Measurements from ENCODE around the gene MOK. TPM values are rescaled to one million over a fixed set of nuclear protein-coding genes. Genes with fewer than 3 reads are reported as not detected.

Gene MOK
- total RNA-seq, 1 experiment from 2014 or later: 2.8 TPM

- no peaks in the 10 kb centered on the region for H3K36me3 Mint-ChIP-seq (ENCODE audit: insufficient read depth in 1 of 3, low read depth in 3 of 3)
- no peaks in the 10 kb centered on the region for H3K79me2 ChIP-seq (ENCODE audit: insufficient read depth, low read length)
- no peak overlapping the region for H3K14ac ChIP-seq (ENCODE audit: insufficient read depth, low read length)
- H3K4ac ChIP-seq (ENCODE audit: low read depth, low read length): no peak overlapping the region
- no peak overlapping the region for H3K27ac Mint-ChIP-seq
- H2BK5ac ChIP-seq (ENCODE audit: insufficient read length, low read length): no peak overlapping the region
- no peaks in the 10 kb centered on the region for H3K23me2 ChIP-seq (ENCODE audit: insufficient read length, low read depth, low read length, poor library complexity, severe bottlenecking)
- no peak overlapping the region for H3T11ph ChIP-seq (ENCODE audit: low read length)
- H3K79me1 ChIP-seq (ENCODE audit: insufficient read depth, low read depth, low read length, poor library complexity, severe bottlenecking): no peaks in the 10 kb centered on the region
- no peak overlapping the region for H2AFZ ChIP-seq (ENCODE audit: low read length)
- H3K56ac ChIP-seq (ENCODE audit: insufficient read length, low read depth, low read length): no peak overlapping the region
- H3K4me1 Mint-ChIP-seq: no peaks in the 10 kb centered on the region
- no peak overlapping the region for H2BK120ac ChIP-seq (ENCODE audit: low read depth, low read length, poor library complexity, severe bottlenecking)
- no peak for DNase-seq
- no peaks in the 10 kb centered on the region for H3K9me3 ChIP-seq (ENCODE audit: control insufficient read depth, low read depth, low read length)
- H4K91ac ChIP-seq (ENCODE audit: insufficient read length, low read depth, low read length): no peak overlapping the region
- H4K20me1 ChIP-seq (ENCODE audit: control insufficient read depth, insufficient read depth, insufficient read length): no peaks in the 10 kb centered on the region
- H4K5ac ChIP-seq (ENCODE audit: insufficient read length, low read depth, low read length): no peak overlapping the region
- peaks cover 2 to 3% of the 10 kb centered on the region in 2 experiments; a peak in 2 of 5 replicates for H3K9me3 Mint-ChIP-seq
- no peak overlapping the region for H3K18ac ChIP-seq (ENCODE audit: insufficient read length, low read depth, low read length)
- H2BK15ac ChIP-seq (ENCODE audit: low read depth, low read length): no peak overlapping the region
- no peak overlapping the region for H3K23ac ChIP-seq (ENCODE audit: insufficient read length, low read depth, low read length)
- no peak overlapping the region for H3K4me3 Mint-ChIP-seq
- WGBS (ENCODE audit: extremely low coverage, insufficient read length, low lambda C conversion rate): no CpG with 5 or more reads among the region's 2 CpGs
- no peak overlapping the region for H2BK20ac ChIP-seq (ENCODE audit: low read depth, low read length, poor library complexity, severe bottlenecking)
- no peaks in the 10 kb centered on the region for H3K27me3 Mint-ChIP-seq (ENCODE audit: low read depth)
- H2AK5ac ChIP-seq (ENCODE audit: insufficient read length, low read length): no peak overlapping the region
- no peak overlapping the region for H3K4me2 ChIP-seq (ENCODE audit: insufficient read depth, insufficient read length, low read length)
- H2BK12ac ChIP-seq (ENCODE audit: insufficient read length, low read depth, low read length): no peak overlapping the region
- no peaks in the 10 kb centered on the region for H3K4me1 ChIP-seq (ENCODE audit: insufficient read depth, low read length)
- H3K9ac ChIP-seq (ENCODE audit: extremely low read depth, insufficient read length, low read length): no peak overlapping the region
- no peaks in the 10 kb centered on the region for H3K27me3 ChIP-seq (ENCODE audit: insufficient read depth, low read length)
- H4K8ac ChIP-seq (replicated peaks; ENCODE audit: insufficient read length, low read depth, low read length): no peak overlapping the region
- TF ChIP-seq CTCF (conservative IDR thresholded peaks at IDR 0.05): no peak
- no peak overlapping the region for H3K27ac ChIP-seq (ENCODE audit: insufficient read length, low read depth, low read length)
These were observed 16.8 kb downstream of the MOK start for GRCh38 chr14:102288139-102288538.

Data from H9 (cell line).